HEK293T (cell line): Measurements from ENCODE around the gene CYP19A1.
A peak's percentile ranks its signal among the peaks of the same experiment; 100 is the strongest.

Experiments used
- CTCF ChIA-PET: fragments of 350-600 bp; formaldehyde crosslinking; extraction: SDS; loops from one replicate; lab custom pipeline; 2021; ENCODE audit warnings: antibody characterized with exemption, inconsistent platforms; lab: Yijun Ruan, JAX
- POLR2A ChIA-PET: fragments of 350-600 bp; formaldehyde crosslinking; extraction: SDS; loops from one replicate; lab custom pipeline; 2020; ENCODE audit warnings: antibody characterized with exemption, inconsistent platforms; lab: Yijun Ruan, JAX
- DNase-seq: peaks from one replicate; pipeline ENCODE4 v3.0.0; 2012; ENCODE audit warnings: mixed read lengths; ENCODE audit errors: extremely low spot score
- ARNT ChIP-seq: fragments of 450-650 bp; IDR thresholded peaks from 2 replicates; pipeline ENCODE4 v1.6.1; 2017; ENCODE audit warnings: mild to moderate bottlenecking
- BHLHE40 ChIP-seq: fragments of 450-650 bp; IDR thresholded peaks from 2 replicates; pipeline ENCODE4 v1.6.1; 2016; ENCODE audit warnings: mild to moderate bottlenecking, moderate library complexity, borderline replicate concordance
- CTBP1 ChIP-seq: fragments of 450-650 bp; IDR thresholded peaks from 2 replicates; pipeline ENCODE4 v1.6.1; 2016; ENCODE audit warnings: borderline replicate concordance
- ELF4 ChIP-seq: fragments of 450-650 bp; IDR thresholded peaks from 2 replicates; pipeline ENCODE4 v1.6.1; 2017; ENCODE audit warnings: antibody characterized with exemption
- FOXA1 ChIP-seq: fragments of 450-650 bp; IDR thresholded peaks from 2 replicates; pipeline ENCODE4 v1.6.1; 2016; ENCODE audit warnings: mild to moderate bottlenecking
- FOXK2 ChIP-seq: fragments of 450-650 bp; IDR thresholded peaks from 2 replicates; pipeline ENCODE4 v1.6.1; 2016; ENCODE audit warnings: mild to moderate bottlenecking
- FOXM1 ChIP-seq: fragments of 450-650 bp; IDR thresholded peaks from 2 replicates; pipeline ENCODE4 v1.6.1; 2017; ENCODE audit warnings: mild to moderate bottlenecking, borderline replicate concordance
- HDGF ChIP-seq: fragments of 450-650 bp; IDR thresholded peaks from 2 replicates; pipeline ENCODE4 v1.6.1; 2017; ENCODE audit warnings: antibody characterized with exemption, borderline replicate concordance
- L3MBTL2 ChIP-seq: fragments of 450-650 bp; conservative IDR thresholded peaks from 2 replicates; pipeline ENCODE4 v1.6.1; 2016; ENCODE audit warnings: mild to moderate bottlenecking
- LEF1 ChIP-seq: fragments of 450-650 bp; IDR thresholded peaks from 2 replicates; pipeline ENCODE4 v1.6.1; 2017; ENCODE audit warnings: mild to moderate bottlenecking, borderline replicate concordance
- NFRKB ChIP-seq: fragments of 450-650 bp; IDR thresholded peaks from 2 replicates; pipeline ENCODE4 v1.6.1; 2016; ENCODE audit warnings: mild to moderate bottlenecking, moderate library complexity
- SP1 ChIP-seq: fragments of 450-650 bp; IDR thresholded peaks from 2 replicates; pipeline ENCODE4 v1.6.1; 2017
- SUZ12 ChIP-seq: fragments of 450-650 bp; IDR thresholded peaks from 2 replicates; pipeline ENCODE4 v1.6.1; 2016; ENCODE audit warnings: mild to moderate bottlenecking
- TARDBP ChIP-seq: fragments of 450-650 bp; IDR thresholded peaks from 2 replicates; pipeline ENCODE4 v1.6.1; 2016
- ZNF384 ChIP-seq: fragments of 450-650 bp; IDR thresholded peaks from 2 replicates; pipeline ENCODE4 v1.6.1; 2016
- TF ChIP-seq, protein P1 (sequence below): fragments of 450-650 bp; IDR thresholded peaks from 2 replicates; pipeline ENCODE4 v1.6.1; 2016

The CYP19A1 gene

DNA sequence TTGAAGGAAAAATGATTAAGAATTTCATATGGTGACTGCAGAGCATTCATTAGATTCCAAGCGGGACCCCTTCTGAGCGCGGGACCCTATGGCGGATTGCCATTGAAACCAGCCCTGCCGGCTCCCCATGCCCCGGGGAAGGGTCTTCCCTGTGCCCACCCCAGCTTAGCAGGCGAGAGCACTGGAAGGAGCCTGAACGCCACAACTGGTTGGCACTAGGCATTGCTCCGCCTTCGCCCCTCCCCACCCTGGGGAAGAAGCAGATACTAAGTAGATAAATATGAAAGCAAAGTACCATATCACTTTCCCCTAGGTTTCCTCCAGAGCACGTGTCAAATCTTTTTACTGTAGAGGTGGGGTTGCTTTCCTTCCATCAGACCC is 70.7 kb downstream of the CYP19A1 start:
- ChIA-PET POLR2A (no interaction called here), CTCF (no interaction called here)
- TF ChIP-seq NFRKB (no peak), HDGF (no peak), ELF4 (no peak), FOXK2 (no peak), SP1 (no peak), BHLHE40 (no peak), LEF1 (no peak)
- TF ChIP-seq, protein P1, sequence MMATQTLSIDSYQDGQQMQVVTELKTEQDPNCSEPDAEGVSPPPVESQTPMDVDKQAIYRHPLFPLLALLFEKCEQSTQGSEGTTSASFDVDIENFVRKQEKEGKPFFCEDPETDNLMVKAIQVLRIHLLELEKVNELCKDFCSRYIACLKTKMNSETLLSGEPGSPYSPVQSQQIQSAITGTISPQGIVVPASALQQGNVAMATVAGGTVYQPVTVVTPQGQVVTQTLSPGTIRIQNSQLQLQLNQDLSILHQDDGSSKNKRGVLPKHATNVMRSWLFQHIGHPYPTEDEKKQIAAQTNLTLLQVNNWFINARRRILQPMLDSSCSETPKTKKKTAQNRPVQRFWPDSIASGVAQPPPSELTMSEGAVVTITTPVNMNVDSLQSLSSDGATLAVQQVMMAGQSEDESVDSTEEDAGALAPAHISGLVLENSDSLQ, result no peak
- DNase-seq, result peak; percentile 14

DNA sequence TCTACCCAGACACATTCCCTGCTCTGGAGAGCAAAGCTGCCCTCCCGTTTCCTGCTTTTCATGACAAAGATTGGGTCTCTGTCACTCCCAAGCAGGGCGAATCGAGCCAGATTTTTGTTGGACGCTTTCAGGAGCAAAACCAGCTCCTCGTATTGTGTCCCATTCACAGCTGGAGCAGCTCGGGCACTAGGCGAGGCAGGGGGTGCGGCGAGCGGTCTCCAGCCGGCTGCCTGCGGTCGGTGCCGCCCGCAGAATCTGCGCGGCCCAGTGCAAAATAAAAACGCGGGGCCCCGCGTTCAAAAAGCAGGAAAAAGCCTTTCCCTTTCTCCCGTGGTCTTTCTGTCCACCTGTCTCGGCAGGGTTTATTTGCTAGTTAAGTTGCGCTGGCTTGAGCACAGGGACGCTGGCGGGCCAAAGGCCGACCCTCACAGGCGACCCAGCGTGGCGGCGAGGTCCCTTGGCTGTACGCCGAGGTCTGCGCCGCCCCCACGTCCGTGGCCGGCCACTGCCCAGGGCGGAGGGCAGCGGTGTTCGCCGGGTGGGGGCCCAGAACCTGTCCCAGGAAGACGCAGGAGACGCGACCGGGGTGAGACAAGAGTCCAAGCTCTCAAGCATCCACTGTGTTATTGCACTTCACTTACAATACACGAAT is 71.2 kb downstream of the CYP19A1 start:
- POLR2A ChIA-PET, result interaction anchor here (0.6 kb wide), 1 partner anchor 843 kb away, joined by 3 read pairs; no protein-coding TSS in a partner anchor
- TF ChIP-seq SP1 (no peak), ZNF384 (no peak), SUZ12 (no peak), FOXM1 (no peak), NFRKB (no peak), HDGF (no peak), TARDBP (no peak)
- peak; percentile 13 for DNase-seq
- CTCF ChIA-PET, result interaction anchor here (0.6 to 1.5 kb wide), 3 partner anchors 15 to 116 kb away, joined by 3 to 6 read pairs (median 3); no protein-coding TSS in a partner anchor

DNA sequence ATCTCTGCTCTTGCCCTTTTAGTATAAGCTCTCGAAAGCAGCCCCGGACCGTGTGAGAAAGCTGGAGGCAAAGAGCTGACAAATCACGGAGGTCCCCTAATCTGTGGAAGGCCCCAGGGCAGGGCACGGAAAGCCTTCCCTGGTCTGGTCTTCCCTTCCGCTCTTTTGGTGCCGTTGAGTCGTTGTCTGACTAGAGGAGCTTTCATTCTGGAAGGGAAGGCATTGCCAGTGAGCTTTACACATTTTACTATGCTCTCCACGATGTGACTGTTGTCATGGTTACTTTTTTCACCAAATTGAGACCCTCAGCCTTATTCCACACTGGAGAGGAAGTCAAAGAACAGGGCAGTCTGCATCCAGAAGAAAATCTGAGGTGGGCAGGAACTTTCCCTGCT is 71.7 kb downstream of the CYP19A1 start:
- TF ChIP-seq BHLHE40 (no peak), CTBP1 (no peak), TARDBP (no peak), ELF4 (no peak), FOXA1 (no peak), SP1 (no peak), ARNT (no peak), LEF1 (no peak), HDGF (no peak), FOXM1 (no peak)
- TF ChIP-seq, protein P1, result no peak
- ChIA-PET CTCF (interaction anchor here (0.6 to 1.5 kb wide), 4 partner anchors 15 to 116 kb away, joined by 3 to 6 read pairs (median 3); no protein-coding TSS in a partner anchor), POLR2A (interaction anchor here (0.6 kb wide), 1 partner anchor 842 kb away, joined by 3 read pairs; no protein-coding TSS in a partner anchor)
- DNase-seq, result no peak

DNA sequence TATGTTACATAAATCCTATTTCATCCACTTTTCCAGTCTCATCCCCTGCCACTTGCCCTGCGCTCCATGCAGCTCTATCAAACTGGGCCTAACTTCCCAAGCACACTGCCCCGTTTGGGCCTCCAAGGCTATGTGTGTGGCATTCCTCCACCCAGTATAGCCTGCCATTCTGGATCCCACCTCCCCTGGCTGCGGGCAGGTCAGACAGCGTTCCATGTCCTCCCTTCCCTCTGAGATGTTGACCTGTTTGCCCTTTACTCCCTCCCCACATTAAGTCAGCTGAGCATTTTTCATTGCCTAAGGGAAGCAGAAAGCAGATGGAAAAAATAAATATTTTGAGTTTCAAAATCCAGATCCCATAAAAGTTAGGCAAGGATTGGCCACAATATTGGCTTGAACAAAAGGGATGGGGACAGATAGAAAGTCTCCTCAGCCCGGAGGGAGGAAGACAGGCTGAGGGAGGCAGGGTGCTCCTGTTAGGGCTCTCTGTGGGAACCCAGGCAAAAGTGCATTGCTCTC is 73.3 kb downstream of the CYP19A1 start:
- DNase-seq, result no peak
- POLR2A ChIA-PET, result no interaction called here
- TF ChIP-seq ELF4, result no peak
- TF ChIP-seq BHLHE40, result no peak
- TF ChIP-seq, protein P1, result no peak
- CTCF ChIA-PET, result interaction anchor here (0.7 to 1.2 kb wide), 3 partner anchors 72 to 1003 kb away, joined by 3 to 4 read pairs (median 3); no protein-coding TSS in a partner anchor

DNA sequence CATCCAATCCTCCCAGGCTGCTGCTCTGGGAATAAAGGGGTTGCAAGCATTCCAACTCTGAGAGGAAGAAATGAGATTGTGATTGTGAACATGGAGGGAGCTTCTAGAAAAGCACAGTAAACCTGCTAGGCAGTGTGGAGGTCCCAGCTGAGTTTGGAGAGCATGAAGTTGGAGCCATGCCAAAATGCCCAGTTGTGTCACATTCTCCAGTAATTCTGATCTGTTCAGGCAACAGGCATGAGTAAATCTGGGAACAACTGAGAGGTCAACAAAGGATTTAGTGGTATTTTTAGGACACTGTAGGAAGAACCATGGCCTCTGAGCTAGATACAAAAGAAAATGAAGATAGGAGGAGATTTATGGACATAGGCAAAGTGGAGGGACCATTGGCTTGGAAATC is 74.7 kb downstream of the CYP19A1 start:
- TF ChIP-seq FOXK2, result no peak
- TF ChIP-seq ELF4, result no peak
- no peak for TF ChIP-seq NFRKB
- no peak for TF ChIP-seq CTBP1
- TF ChIP-seq, protein P1, result no peak
- TF ChIP-seq ZNF384, result no peak
- TF ChIP-seq SP1, result no peak
- TF ChIP-seq TARDBP, result no peak
- no peak for TF ChIP-seq BHLHE40
- no peak for TF ChIP-seq SUZ12
- no peak for TF ChIP-seq L3MBTL2
- no peak for TF ChIP-seq FOXA1
- no peak for TF ChIP-seq HDGF
- no peak for TF ChIP-seq LEF1
- no peak for TF ChIP-seq ARNT
- ChIA-PET CTCF (no interaction called here), POLR2A (no interaction called here)
- DNase-seq, result no peak

DNA sequence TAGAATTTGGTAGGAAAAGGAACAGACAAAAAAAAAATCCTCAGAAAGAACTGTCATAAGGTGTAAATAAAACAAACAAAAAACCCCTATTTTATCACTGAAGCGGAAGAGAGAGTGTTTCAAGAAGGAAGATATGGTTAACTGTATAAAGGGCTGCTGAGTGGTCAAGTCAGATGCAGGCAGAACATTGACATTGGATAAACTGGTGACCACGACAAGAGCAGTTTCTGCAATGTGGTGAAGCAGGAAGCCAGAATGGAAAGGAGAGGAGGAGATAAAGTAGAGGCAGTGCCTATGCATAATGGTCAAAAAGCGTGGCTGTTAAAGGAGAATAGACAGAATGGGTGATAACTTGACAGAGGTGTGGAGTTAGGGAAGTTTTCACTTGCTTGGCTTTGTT is 75.3 kb downstream of the CYP19A1 start:
- no peak for DNase-seq
- ChIA-PET CTCF (no interaction called here), POLR2A (no interaction called here)
- TF ChIP-seq ARNT (no peak), L3MBTL2 (no peak), FOXK2 (no peak), LEF1 (no peak), TARDBP (no peak), SUZ12 (no peak), FOXA1 (no peak), FOXM1 (no peak), HDGF (no peak), ZNF384 (no peak), ELF4 (no peak), CTBP1 (no peak), NFRKB (no peak), SP1 (no peak), BHLHE40 (no peak)
- TF ChIP-seq, protein P1, result no peak
